Measurements from ENCODE around the gene DPYSL5.

DPYSL5 gene

GRCh38 chr2:26933431-26934334, 85.8 kb downstream of the DPYSL5 start:
- TF ChIP-seq POLR2AphosphoS5 (IDR thresholded peaks at IDR 0.05; ENCODE audit: low read depth, low read length) (no peak), SIN3A (IDR thresholded peaks at IDR 0.05; ENCODE audit: borderline replicate concordance, insufficient read depth, low read length) (no peak)

GRCh38 chr2:26934335-26934724, 86.4 kb downstream of the DPYSL5 start:
- TF ChIP-seq SIN3A (IDR thresholded peaks at IDR 0.05; ENCODE audit: borderline replicate concordance, insufficient read depth, low read length) = no peak
- no peak for TF ChIP-seq POLR2AphosphoS5 (IDR thresholded peaks at IDR 0.05; ENCODE audit: low read depth, low read length)
- TF ChIP-seq REST (IDR thresholded peaks at IDR 0.05; ENCODE audit: insufficient read depth in 1 of 2, low read depth in 2 of 2, low read length in 2 of 2) = no peak
- TF ChIP-seq TAF1 (IDR thresholded peaks at IDR 0.05; ENCODE audit: borderline replicate concordance, insufficient read depth, low read length) = no peak
- TF ChIP-seq FOXP2 (optimal IDR thresholded peaks at IDR 0.05; ENCODE audit: borderline replicate concordance, extremely low read depth, extremely low read length, insufficient read depth) = no peak

- TF ChIP-seq TAF1 (IDR thresholded peaks at IDR 0.05; ENCODE audit: borderline replicate concordance, insufficient read depth, low read length) (no peak), FOXP2 (optimal IDR thresholded peaks at IDR 0.05; ENCODE audit: borderline replicate concordance, extremely low read depth, extremely low read length, insufficient read depth) (no peak), REST (IDR thresholded peaks at IDR 0.05; ENCODE audit: insufficient read depth in 1 of 2, low read depth in 2 of 2, low read length in 2 of 2) (no peak), SIN3A (IDR thresholded peaks at IDR 0.05; ENCODE audit: borderline replicate concordance, insufficient read depth, low read length) (no peak), POLR2AphosphoS5 (IDR thresholded peaks at IDR 0.05; ENCODE audit: low read depth, low read length) (no peak)
These were observed 87.1 kb downstream of the DPYSL5 start for GRCh38 chr2:26934985-26935384.

- TF ChIP-seq FOXP2 (optimal IDR thresholded peaks at IDR 0.05; ENCODE audit: borderline replicate concordance, extremely low read depth, extremely low read length, insufficient read depth) (no peak), POLR2AphosphoS5 (IDR thresholded peaks at IDR 0.05; ENCODE audit: low read depth, low read length) (no peak), TAF1 (IDR thresholded peaks at IDR 0.05; ENCODE audit: borderline replicate concordance, insufficient read depth, low read length) (no peak), REST (IDR thresholded peaks at IDR 0.05; ENCODE audit: insufficient read depth in 1 of 2, low read depth in 2 of 2, low read length in 2 of 2) (no peak), SIN3A (IDR thresholded peaks at IDR 0.05; ENCODE audit: borderline replicate concordance, insufficient read depth, low read length) (no peak)
These were observed 88.9 kb downstream of the DPYSL5 start for GRCh38 chr2:26936855-26937254.

GRCh38 chr2:26938399-26939118, 90.6 kb downstream of the DPYSL5 start:
- TF ChIP-seq FOXP2 (optimal IDR thresholded peaks at IDR 0.05; ENCODE audit: borderline replicate concordance, extremely low read depth, extremely low read length, insufficient read depth) (no peak), TAF1 (IDR thresholded peaks at IDR 0.05; ENCODE audit: borderline replicate concordance, insufficient read depth, low read length) (no peak), POLR2AphosphoS5 (IDR thresholded peaks at IDR 0.05; ENCODE audit: low read depth, low read length) (no peak)

- no peak for TF ChIP-seq POLR2AphosphoS5 (IDR thresholded peaks at IDR 0.05; ENCODE audit: low read depth, low read length)
- TF ChIP-seq REST (IDR thresholded peaks at IDR 0.05; ENCODE audit: insufficient read depth in 1 of 2, low read depth in 2 of 2, low read length in 2 of 2) = no peak
- no peak for TF ChIP-seq FOXP2 (optimal IDR thresholded peaks at IDR 0.05; ENCODE audit: borderline replicate concordance, extremely low read depth, extremely low read length, insufficient read depth)
- TF ChIP-seq TAF1 (IDR thresholded peaks at IDR 0.05; ENCODE audit: borderline replicate concordance, insufficient read depth, low read length) = no peak
- TF ChIP-seq SIN3A (IDR thresholded peaks at IDR 0.05; ENCODE audit: borderline replicate concordance, insufficient read depth, low read length) = no peak
These were observed 92.1 kb downstream of the DPYSL5 start for GRCh38 chr2:26940001-26940400.

Measured in PFSK-1 (cell line).